ENCODE data around the gene SMG9. TPM values are rescaled to one million over a fixed set of nuclear protein-coding genes. Genes with fewer than 3 reads are reported as not detected.

The SMG9 gene
- total RNA-seq, 3 donors from 2014 or later (not counting 1 experiment from before 2014, with no cell fraction given): 23.3 to 37.4 (median 28.3) TPM

DNA sequence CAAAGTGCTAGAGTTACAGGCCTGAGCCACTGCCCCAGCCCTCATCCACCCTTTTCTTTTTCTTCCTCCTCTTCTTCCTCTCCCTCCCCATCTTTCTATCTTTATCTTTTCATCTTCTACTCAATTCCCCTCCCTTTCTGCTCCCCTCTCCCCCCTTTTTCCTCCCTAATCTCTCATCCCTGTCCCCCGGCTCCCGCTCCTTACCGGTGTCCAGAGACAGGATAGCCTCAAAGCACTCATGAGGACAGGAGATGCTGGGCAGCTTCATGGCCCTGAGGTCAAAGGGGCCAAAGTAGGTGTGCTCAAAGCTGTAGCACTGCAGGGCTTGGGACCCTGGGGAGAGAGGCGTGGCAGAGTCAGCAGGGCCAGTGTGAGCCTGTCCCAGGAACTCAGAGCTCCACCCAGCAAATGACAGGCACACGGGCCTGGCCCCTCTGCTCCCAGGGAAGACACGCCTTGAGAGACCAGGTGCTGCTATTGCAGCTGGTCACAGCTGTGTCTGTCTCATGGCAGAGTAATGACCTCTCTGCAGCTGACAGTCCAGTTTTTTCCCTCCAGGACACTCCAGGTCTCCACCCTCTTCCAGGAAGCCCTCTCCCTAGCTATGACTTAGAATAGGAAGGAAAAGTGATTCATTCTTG is 44.9 kb upstream of the SMG9 start:
- H3K9me3 Mint-ChIP-seq: no peaks in the 10 kb centered on the region
- Histone ChIP-seq H3K9me3 (ENCODE audit: control insufficient read depth, insufficient read depth, low read length) (no peaks in the 10 kb centered on the region), H3K4me3 (ENCODE audit: low read length) (no peak overlapping the region), H3K36me3 (ENCODE audit: control insufficient read depth, insufficient read depth, low read length) (no peaks in the 10 kb centered on the region), H3K27me3 (ENCODE audit: control insufficient read depth, insufficient read depth, low read length) (no peaks in the 10 kb centered on the region), H3K4me1 (ENCODE audit: control insufficient read depth, insufficient read depth, low read length) (peaks cover 9% of the 10 kb centered on the region), H3K27ac (ENCODE audit: low read length) (no peak overlapping the region)
- 86% methylated on average over 6 of the region's 6 CpGs for WGBS (ENCODE audit: insufficient coverage)
- ATAC-seq: no peak
- intact Hi-C loops (cut with micrococcal nuclease): no loop called here
- DNase-seq: no peak
- peak overlapping the region in 1 of 2 donors; percentile 42 for H3K27ac Mint-ChIP-seq
- TF ChIP-seq, protein P1, sequence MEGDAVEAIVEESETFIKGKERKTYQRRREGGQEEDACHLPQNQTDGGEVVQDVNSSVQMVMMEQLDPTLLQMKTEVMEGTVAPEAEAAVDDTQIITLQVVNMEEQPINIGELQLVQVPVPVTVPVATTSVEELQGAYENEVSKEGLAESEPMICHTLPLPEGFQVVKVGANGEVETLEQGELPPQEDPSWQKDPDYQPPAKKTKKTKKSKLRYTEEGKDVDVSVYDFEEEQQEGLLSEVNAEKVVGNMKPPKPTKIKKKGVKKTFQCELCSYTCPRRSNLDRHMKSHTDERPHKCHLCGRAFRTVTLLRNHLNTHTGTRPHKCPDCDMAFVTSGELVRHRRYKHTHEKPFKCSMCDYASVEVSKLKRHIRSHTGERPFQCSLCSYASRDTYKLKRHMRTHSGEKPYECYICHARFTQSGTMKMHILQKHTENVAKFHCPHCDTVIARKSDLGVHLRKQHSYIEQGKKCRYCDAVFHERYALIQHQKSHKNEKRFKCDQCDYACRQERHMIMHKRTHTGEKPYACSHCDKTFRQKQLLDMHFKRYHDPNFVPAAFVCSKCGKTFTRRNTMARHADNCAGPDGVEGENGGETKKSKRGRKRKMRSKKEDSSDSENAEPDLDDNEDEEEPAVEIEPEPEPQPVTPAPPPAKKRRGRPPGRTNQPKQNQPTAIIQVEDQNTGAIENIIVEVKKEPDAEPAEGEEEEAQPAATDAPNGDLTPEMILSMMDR (IDR thresholded peaks at IDR 0.05): no peak
- peak overlapping the region; percentile 81 for H3K4me3 Mint-ChIP-seq
- H3K36me3 Mint-ChIP-seq: no peaks in the 10 kb centered on the region
- H3K27me3 Mint-ChIP-seq (ENCODE audit: low read depth in 2 of 2): peaks cover 5 to 33% of the 10 kb centered on the region in 2 donors
- H3K4me1 Mint-ChIP-seq: peaks cover 0 to 13% of the 10 kb centered on the region in 2 donors

DNA sequence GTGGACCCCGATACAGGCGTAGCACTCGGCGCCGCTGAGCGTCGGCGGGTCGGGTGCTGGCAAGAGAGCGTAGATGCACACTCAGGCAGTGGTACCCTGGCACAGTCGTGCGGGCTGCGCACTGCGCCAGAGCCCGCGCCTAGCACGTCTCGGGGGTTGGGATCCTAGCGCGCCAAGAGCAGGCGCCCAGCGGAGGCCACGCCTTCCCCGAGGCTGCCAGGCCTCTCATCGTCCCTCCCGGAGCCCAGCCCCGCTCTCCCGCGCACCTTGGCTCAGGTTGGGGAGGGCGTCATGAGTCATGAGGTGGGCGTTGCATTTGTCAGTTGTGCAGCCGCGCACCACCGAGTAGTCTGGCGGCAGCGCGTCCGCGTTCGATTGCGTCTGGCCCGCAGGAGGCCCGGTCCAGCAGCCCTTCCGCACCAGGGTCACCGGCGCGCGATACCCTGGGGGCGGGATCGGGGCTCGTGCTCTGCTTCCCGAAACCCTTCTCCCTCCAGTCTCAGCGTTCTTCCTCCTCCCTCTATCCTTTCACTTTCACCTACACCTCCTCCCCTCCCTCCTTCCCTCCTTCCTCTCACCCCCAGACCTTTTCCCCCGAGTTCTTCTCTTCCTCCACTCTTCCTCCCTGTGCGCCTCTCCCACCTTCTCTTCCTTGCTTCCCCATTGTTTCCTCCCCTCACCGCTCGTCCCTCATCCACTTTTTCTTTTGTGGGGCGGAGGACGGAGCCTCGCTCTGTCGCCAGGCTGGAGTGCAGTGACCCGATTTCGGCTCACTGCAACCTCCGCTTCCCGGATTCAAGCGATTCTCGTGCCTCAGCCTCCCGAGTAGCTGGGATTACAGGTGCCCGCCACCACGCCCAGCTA is 44.0 kb upstream of the SMG9 start:
- TF ChIP-seq, protein P1 (IDR thresholded peaks at IDR 0.05): no peak
- WGBS (ENCODE audit: insufficient coverage): 19% methylated on average over 70 of the region's 70 CpGs

DNA sequence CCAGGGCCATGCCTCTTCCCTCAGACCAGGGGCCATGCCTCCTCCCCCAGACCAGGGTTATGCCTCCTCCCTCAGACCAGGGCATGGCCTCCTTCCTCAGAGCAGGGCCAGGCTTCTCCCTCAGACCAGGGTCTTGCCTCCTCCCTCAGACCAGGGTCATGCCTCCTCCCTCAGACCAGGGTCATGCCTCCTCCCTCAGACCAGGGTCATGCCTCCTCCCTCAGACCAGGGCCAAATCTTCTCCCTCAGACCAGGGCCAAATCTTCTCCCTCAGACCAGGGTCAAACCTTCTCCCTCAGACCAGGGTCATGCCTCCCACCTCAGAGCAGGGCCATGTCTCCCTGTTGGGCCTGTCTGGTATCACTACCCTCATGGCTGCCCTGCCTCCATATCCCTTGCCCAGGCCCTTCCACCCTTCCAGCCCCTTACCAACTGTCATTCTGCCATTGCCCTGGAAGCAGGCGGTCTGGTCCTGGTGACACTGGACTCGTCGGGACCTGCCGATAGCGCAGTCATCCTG is 43.3 kb upstream of the SMG9 start:
- Mint-ChIP-seq H3K27me3 (ENCODE audit: low read depth in 2 of 2) (peaks cover 5 to 35% of the 10 kb centered on the region in 2 donors), H3K9me3 (no peaks in the 10 kb centered on the region), H3K4me3 (peak overlapping the region; percentile 81), H3K4me1 (peaks cover 0 to 13% of the 10 kb centered on the region in 2 donors), H3K36me3 (no peaks in the 10 kb centered on the region), H3K27ac (no peak overlapping the region)
- ATAC-seq: no peak
- peaks cover 5% of the 10 kb centered on the region for H3K27me3 ChIP-seq (ENCODE audit: control insufficient read depth, insufficient read depth, low read length)
- H3K9me3 ChIP-seq (ENCODE audit: control insufficient read depth, insufficient read depth, low read length): no peaks in the 10 kb centered on the region
- WGBS (ENCODE audit: insufficient coverage): 54% methylated on average over 5 of the region's 5 CpGs
- peaks cover 9% of the 10 kb centered on the region for H3K4me1 ChIP-seq (ENCODE audit: control insufficient read depth, insufficient read depth, low read length)
- TF ChIP-seq, protein P1 (IDR thresholded peaks at IDR 0.05): no peak
- peak overlapping the region; percentile 38 for H3K4me3 ChIP-seq (ENCODE audit: low read length)
- no peak overlapping the region for H3K27ac ChIP-seq (ENCODE audit: low read length)
- H3K36me3 ChIP-seq (ENCODE audit: control insufficient read depth, insufficient read depth, low read length): no peaks in the 10 kb centered on the region
- intact Hi-C loops (cut with micrococcal nuclease): no loop called here
- DNase-seq: no peak

More for the DNA sequence above, 44.0 kb upstream of the SMG9 start:
- H3K9me3 ChIP-seq (ENCODE audit: control insufficient read depth, insufficient read depth, low read length): no peaks in the 10 kb centered on the region
- intact Hi-C loops (cut with micrococcal nuclease): no loop called here
- H3K4me1 Mint-ChIP-seq: peaks cover 0 to 13% of the 10 kb centered on the region in 2 donors
- peak in 2 of 3 donors; percentile 73 to 76 for ATAC-seq
- H3K27me3 Mint-ChIP-seq (ENCODE audit: low read depth in 2 of 2): peaks cover 5 to 33% of the 10 kb centered on the region in 2 donors
- H3K27me3 ChIP-seq (ENCODE audit: control insufficient read depth, insufficient read depth, low read length): no peaks in the 10 kb centered on the region
- H3K4me1 ChIP-seq (ENCODE audit: control insufficient read depth, insufficient read depth, low read length): peaks cover 9% of the 10 kb centered on the region
- no peak overlapping the region for H3K27ac ChIP-seq (ENCODE audit: low read length)
- H3K4me3 ChIP-seq (ENCODE audit: low read length): peak overlapping the region; percentile 38
- peak overlapping the region; percentile 81 for H3K4me3 Mint-ChIP-seq
- no peaks in the 10 kb centered on the region for H3K9me3 Mint-ChIP-seq
- H3K36me3 Mint-ChIP-seq: no peaks in the 10 kb centered on the region
- peak in 1 of 2 donors; percentile 60 for DNase-seq
- H3K27ac Mint-ChIP-seq: peak overlapping the region in 1 of 2 donors; percentile 42
- no peaks in the 10 kb centered on the region for H3K36me3 ChIP-seq (ENCODE audit: control insufficient read depth, insufficient read depth, low read length)

Data from natural killer cell (primary cell).